Stimulated activated CD8-positive, alpha-beta memory T cell treated with anti-CD3 and anti-CD28 coated beads, Interleukin-12 subunit alpha, Interleukin-12 subunit beta, amount 100 ng/mL, for 24 hours (primary cell): Measurements from ENCODE around the gene EXD3.
"Not testable (repeated sequence)": the region's sequence is repeated elsewhere in the genome, so short reads cannot be mapped to it uniquely, and the experiment has no call there.

Experiments used
- DNase-seq: peaks from one replicate; pipeline ENCODE4 v3.0.0-alpha.2; 2020; ENCODE audit errors: extremely low read depth

Gene EXD3

DNA sequence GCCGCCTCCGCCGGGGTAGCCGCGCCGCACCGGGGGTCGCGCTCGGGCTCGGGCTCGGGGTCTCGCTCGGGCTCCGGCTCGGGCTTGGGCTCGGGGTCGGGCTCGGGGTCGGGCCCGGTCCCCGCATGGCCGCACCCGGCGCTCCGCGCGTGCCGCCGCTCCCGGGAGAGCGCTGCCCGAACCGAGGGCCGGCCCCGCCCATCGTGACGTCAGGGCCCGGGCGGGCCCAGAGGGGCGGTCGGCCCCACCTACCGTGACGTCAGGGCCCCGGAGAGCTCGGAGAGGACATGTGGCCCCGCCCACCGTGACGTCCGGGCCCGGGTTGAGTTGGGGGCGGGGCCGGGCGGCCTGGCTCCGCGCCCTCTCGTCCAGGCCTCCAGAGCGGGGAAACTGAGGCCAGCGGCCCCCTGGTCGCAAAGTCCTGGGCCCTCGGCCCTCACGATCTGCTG lies 36.2 kb upstream of the EXD3 start, which contains the start of gene NSMF:
NSMF (minus strand) TSS at position 183 of the 449 bp plus-strand sequence. CDS start 232 bp downstream, outside the sequence.
- DNase-seq, result peak; percentile 84

DNA sequence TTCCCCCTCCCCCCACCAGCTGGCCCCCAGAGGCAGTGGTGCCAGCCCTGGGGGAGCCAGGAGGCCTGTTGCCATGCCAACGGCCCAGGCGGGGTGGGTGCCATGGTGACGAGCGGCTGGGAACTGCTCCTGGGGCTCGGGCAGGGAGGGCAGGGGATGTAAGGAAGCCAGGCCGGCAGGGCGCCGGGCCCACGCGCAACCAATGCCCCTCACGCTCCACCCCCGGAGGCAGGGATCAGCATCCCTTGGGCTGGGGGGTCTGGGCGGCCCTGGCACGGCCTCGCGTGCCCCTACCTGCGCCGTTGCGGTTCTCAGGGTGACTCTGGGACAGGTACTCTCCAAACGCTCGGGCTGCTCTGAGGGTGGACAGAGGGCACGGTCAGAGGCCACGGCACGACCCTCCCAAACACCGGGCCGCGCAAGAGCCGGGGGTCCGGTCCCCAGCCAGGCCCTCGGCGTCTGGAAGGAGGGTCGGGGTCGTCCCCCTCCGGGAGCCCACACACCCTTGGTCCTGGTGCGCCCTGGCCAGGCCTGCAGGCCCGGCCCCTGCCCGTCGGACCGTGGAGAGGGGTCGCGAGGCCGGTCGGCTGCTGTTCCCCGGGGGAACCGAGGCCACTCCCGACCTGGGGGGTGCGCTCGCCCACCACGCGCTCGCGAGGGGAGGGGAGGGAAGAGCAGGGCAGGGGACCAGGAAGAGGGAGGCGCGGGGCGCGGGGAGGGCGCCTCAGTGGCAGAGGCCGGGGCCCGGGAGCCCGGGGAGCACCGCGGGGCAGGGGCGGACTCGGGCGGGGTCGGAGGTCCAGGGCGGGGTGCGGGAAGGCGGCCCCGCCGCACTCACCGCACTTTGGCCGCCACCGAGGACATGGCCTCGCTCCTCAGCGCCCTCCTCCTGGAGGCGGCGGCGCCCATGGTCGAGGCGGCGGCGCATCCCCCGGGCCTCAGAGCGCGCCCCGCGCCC lies 35.5 kb upstream of the EXD3 start:
- no peak for DNase-seq

DNA sequence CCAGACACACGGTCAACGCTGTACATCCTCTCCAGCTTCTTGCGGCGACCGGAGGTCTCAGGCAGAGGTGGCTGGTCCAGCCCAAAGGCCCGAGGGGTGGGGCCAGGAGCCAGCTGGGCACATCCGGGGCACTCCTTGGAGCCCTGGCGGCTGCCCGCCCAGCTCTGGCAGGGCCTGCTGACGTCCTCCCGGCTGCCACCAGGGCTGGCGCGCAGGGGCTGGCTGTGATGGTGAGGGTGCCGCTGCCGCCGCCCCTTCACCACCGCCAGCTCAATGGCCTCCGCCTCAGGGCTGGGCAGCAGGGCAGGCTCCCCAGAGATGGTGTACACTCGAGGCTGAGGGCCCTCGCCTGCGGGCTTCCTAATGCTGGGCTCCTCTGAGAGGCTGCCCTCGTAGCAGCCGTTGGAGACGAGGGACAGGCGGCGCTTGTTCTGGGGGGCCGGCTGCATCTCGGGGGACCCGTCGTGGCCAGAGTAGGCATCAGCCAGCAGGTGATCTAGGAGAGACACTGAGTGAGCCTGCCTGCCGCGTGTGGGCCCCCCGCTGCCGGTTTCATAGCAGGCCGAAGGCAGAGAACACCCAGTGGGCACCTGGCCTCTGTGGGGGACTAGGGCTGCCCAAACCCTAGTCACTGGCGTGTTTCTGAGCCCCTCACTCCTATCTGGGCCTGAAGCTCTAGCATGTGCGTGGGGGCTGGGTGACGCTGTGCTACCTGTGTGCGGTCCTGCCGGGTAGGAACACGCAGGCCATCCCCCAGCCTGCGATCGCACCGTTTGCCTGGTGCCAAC lies 34.6 kb upstream of the EXD3 start:
- DNase-seq, result no peak

DNA sequence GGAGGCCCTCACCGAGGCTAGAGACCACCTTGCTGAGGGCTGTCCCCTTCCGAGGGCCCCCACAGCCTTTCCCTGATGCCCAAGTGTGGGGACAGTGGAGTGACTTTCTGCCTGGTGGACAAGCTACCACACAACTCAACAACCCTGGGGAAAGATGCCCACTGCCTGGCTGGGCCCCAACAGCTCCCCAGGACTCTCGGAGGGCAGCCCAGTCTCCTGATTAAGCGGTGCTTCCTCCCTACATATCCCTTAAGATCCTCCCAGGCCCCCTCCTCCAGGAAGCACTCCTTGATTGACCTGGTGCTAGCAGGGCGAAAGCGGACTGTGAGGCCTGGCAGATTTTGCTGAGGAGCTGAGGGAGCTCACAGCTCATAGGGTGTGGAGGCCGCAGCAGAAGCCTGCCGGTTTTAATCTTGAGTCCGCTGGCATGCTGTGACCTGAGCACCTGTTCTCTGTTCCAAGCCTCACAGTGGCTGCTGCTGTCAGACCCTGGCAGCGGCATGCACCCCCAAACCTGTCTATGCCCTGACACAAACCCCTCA lies 34.0 kb upstream of the EXD3 start:
- DNase-seq, result no peak

DNA sequence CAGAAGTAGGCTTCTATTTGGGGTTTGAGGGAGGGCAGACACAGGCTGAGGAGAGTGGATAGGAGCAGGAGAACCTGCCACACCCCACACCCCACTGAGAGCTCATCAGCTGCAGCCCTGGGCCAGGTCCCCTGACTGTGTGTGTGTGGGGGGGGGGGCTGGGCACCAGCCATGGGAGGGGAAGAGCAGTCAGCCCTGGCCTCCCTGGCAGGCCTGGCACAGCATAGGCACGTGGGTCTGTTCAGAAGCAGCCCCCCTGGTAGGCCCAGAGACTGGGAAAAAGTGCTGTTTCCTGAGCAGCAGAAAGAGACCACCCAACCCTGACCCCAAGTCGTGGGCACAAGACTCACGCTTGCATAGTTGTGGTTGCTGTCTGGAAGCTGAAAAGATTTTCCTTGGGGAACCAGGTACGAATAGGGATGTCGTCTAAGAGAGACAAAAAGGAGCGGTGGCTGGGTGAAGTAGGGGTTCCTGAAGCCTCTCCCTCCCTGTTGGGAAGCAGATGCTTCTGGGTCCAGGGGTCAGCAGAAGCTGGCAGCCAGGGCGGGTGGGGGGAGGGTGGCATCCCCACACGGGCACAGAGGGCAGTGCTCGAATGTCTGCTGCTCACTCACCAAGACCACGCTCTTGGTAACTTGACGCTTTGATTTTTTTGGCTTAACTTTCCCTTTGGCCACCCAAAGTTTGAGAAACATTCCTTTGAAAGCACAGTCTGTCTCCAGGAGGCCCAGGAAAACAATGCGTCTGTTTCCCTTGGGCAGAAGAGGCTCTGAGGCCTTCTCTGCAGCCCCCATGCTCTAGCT lies 33.3 kb upstream of the EXD3 start:
- DNase-seq, result no peak

DNA sequence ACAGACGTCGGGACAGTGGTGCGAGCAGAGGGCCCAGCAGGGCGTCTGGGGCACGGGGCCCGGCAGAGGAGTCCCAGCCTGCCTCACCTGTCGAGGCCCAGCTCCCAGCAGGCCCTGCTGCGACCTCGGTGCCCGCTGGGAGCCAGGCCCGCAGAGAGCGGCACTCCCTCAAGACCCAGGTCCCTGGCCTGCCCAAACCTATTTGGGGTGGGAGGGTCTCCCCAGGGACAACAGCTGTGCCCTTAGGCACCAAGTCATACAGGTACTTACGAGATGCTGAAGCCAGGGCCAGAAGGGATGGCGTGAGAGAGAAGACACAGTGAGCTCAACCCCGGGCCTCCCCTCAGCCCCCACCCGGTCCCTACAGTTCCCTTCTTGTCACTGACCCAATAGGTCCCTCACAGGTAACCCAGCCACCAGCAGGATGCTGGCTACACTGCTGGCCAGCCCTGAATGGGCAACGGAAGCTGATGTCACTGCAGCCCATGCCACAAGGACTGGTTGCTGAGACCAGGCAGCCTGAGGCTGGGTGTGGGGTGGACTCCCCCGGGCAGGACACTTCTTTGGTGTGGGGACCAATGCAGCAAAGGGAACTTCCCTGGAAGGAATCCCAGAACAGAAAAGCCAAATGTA lies 32.5 kb upstream of the EXD3 start:
- DNase-seq, result no peak

DNA sequence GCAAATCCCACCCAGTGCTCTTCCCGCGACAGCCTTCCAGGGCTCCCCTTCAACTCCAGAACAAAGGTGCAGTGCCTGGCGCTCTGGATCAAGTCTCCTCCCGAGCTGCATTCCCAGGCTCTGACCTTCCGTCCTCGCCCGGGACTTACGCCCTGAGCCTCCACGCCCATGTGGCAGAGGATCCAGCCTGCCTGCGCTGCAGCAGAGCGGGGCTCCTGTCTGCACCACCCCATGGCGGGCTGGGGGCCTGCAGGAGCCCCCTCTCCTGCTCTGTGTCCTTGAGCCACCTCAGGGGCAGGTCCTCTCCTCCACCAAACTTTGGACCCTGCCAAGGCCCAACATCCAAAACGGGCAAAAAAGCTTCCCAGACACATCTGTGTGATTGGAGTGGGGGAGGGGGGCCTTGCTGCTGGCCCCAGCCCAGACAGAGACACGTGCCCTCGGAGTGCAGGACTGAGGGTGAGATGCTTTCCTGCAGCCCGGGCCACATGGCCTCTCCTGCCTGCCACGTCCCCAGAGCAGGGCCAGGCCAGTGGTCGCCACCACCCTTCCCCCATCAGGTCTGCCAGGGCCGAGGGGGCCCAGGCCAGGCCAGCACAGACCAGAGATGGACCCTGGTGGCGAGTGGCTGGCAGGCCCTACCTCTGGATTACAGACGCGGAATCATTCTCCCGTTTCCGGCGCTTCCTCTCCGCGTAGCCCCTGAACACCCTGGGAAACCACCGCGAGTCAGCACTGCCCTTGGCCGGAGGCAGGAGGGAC lies 31.8 kb upstream of the EXD3 start:
- DNase-seq, result no peak

DNA sequence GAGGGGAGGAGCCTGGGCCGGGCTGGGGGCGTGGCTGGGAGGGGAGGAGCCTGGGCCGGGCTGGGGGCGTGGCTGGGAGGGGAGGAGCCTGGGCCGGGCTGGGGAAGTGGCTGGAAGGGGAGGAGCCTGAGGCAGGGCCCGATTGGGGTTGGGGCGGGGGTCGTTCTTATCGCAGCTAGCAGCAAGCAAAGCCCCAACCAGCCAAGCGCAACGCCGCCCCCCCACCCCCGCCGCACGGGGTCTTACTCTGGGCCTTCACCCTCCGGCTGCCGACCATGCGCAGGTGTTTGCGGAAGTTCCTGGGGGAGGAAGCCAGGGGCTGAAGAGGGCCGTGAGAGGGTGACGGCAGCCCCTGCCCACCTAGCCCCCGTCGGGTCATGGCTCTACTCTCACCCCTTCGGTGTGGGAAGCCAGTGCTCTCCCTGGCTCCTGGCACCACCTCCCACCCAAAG lies 31.2 kb upstream of the EXD3 start:
- DNase-seq, result no peak

DNA sequence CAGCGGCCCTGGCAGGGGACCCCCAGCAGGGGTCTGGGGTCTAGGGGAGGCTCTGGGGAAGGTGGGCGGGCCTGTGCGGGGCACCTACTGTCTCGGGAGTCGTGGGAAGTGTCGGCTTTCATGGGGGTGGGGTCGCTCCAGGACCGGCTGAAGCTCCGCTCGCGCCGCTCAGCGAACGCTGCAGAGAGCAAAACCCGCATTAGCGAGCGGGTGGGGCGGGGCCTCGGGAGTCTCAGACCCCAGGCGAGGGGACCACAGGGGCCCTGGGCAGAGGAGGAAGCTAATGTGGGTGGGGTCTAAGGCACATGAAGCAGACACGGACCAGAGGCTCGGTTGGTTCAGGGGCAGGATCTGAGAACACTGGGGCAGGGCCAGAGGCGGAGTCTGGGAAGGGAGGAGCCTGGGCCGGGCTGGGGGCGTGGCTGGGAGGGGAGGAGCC lies 30.7 kb upstream of the EXD3 start:
- no peak for DNase-seq

DNA sequence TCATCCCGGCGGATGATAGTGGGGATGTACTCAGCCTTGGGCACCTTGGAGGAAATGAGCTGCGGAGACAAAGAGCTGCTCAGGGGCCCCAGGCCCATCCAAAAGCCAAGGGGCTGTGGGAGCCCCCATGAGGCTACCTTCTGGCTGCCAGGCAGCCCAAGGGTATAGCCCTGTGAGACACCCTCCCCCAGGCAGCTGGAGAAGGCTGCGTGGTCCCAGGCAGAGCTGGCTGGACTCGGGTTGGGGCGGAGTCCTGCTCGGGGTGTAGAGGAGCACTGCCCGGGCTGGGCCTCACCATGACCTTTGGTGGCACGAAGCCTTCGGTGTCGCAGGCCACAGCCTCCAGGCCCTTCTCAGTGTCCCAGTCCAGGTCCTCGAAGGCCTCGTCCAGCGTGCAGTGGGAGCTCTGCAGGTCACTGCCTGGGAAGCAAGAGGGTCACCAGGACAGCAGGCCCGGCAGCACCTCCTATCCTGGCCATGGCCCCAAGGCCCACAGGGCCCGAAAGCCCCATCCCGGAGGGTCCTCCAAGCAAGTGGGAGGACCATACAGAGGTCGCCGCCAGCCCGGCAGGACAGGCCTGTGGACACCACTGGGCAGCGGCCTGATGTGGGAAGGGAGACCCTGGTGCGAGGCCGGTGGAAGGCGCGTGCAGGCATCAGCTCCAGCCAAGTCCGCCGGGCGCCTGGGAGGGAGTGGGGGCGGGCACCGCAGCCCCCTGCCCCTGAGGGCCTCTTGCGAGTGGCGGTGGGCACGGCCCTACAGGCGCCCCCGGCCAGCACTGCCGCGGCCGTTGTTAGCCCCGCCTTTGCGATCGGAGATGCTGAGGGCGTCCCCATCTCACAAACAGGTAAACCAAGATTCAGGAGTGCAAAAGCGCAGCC lies 30.0 kb upstream of the EXD3 start:
- no peak for DNase-seq

DNA sequence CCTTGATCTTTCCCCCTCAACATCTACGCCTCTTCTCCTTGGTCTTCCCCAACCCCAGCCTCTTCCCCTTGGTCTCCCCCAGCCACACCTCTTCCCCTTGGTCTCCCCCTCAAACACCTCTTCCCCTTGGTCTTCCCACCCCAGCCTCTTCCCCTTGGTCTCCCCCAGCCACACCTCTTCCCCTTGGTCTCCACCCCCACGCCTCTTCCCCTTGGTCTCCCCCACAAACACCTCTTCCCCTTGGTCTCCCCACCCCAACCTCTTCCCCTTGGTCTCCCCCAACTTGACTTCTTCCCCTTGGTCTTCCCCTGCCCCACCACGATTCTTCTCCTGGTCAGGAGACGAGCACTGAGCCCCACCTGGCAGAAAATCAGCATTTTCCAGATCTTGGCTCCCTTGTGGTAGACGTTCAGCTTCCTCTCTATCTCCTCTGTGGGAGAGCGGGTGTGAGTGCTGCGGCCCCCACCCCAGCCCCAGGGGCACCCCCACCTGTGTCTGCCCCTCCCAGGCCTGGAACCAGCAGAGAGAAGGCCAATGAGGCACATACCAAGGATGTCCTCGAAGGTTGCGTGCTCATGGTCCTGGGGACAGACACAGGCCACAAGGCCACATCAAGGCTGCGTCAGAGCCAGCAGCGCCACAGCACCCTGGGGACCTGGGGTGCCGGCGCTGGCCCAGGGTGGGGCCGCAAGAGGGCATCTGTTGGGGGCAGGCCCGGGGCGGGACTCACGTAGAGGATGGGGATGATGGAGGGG lies 29.2 kb upstream of the EXD3 start:
- no peak for DNase-seq

DNA sequence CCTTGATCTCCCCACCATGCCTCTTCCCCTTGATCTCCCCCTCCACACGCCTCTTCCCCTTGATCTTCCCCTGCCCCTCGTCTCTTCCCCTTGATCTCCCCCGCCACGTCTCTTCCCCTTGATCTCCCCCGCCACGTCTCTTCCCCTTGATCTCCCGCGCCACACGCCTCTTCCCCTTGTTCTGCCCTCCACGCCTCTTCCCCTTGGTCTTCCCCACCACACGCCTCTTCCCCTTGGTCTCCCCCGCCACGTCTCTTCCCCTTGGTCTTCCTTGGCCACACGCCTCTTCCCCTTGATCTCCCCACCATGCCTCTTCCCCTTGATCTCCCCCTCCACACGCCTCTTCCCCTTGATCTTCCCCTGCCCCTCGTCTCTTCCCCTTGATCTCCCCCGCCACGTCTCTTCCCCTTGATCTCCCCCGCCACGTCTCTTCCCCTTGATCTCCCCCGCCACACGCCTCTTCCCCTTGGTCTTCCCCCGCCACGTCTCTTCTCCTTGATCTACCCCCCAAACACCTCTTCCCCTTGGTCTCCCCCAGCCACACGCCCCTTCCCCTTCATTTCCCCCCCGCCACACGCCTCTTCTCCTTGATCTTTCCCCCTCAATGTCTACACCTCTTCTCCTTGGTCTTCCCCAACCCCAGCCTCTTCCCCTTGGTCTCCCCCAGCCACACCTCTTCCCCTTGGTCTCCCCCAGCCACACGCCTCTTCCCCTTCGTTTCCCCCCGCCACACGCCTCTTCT lies 28.5 kb upstream of the EXD3 start:
- not testable (repeated sequence) for DNase-seq

DNA sequence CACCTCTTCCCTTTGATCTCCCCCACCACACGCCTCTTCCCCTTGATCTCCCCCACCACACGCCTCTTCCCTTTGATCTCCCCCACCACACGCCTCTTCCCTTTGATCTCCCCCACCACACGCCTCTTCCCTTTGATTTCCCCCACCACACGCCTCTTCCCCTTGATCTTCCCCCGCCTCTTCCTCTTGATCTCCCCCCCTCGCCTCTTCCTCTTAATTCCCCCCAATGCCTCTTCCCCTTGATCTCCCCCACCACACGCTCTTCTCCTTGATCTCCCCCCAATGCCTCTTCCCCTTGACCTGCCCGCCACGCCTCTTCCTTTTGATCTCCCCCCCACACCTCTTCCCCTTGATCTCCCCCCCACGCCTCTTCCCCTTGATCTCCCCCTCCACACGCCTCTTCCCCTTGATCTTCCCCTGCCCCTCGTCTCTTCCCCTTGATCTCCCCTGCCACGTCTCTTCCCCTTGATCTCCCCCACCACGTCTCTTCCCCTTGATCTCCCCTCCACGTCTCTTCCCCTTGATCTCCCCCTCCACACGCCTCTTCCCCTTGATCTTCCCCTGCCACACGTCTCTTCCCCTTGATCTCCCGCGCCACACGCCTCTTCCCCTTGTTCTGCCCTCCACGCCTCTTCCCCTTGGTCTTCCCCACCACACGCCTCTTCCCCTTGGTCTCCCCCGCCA lies 27.7 kb upstream of the EXD3 start:
- not testable (repeated sequence) for DNase-seq

DNA sequence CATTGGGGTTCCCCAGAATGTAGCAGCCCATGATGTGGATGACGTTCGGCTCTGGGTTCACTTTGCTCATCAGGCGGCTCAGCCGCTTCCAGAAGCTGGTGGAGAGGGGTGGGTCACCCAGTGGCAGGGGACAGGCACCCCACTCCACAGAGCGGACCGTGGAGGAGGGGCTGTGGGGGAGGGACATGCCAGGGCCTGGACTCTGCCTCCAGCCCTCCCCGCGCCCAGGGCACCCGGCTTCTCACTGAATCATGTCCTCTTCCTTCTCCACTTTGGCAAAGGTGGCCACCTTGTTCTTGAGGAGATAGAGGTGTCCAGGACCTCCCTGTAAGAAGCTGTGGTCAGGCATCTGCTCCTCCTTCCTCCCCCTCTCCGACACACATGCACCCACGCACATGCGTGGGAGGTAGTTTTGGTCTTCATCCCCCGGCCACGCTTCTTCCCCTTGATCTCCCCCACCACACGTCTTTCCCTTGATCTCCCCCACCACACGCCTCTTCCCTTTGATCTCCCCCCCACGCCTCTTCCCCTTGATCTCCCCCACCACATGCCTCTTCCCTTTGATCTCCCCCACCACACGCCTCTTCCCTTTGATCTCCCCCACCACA lies 27.1 kb upstream of the EXD3 start:
- no peak for DNase-seq

DNA sequence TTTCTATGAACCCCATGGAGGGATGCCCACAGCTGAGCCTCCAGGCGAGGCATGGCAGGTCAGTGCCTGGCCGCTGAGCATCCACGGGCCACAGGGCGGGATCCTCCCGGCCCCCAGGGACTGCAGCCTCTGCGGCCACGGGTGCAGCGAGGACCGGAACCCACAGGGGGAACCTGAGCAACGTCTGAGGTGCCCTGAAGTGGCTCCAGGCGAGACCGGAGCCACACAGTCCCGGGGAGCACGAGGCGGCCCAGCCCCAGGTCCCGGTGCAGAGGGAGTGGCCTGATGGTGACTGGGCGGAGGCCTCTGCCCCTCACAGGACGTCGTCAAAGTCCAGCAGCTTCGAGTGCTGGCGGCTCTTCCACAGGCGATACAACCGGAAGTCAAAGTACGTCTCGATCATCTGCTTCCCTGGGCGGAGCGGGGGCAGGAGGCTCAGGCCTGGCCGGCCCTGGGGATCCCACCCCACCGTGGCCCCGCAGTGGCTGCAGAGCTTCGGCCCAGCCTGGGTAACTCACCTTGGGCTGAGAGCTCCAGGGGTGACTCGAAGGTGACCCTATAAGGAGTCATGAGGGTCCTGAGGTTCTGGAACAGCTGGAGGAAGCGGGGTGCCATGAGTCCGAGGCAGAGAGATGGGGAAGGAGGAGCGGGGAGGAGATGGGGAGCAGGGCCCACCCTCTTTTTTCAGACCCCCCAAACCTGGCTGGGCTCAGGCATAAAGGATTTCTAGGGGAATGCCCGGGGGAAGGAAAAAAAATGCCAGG lies 26.3 kb upstream of the EXD3 start:
- DNase-seq, result no peak

DNA sequence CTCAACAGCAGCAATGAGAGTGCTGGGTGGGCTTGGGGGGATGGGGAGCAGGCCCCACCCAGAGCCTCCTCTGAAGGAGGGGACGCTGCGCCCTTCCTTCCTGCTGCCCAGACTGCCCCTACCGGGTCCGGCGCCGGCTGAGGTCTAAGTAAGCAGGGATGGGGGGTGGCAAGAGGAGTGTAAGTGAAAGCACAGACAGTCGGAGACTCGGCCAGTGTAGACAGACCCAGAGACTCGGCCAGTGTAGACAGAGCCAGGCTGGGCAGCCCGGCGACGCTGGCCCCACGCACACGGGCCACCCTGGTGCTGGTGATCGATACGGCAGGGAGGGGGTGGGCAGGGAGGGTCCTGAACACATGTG lies 25.6 kb upstream of the EXD3 start:
- DNase-seq, result no peak
